KMS-11 (cell line): ENCODE measurements around the gene BNC2.

ENCODE experiments used
- H2AFZ ChIP-seq: fragments of 200-600 bp; sonication (generic); 2 replicates; pipeline ENCODE4 v1.6.1; 2016; ENCODE audit warnings: antibody characterized with exemption, mixed run types, low read depth
- H3K27ac ChIP-seq: fragments of 200-600 bp; sonication (generic); 2 replicates; pipeline ENCODE4 v1.6.1; 2016; ENCODE audit warnings: mild to moderate bottlenecking, mixed run types
- H3K27me3 ChIP-seq: fragments of 200-600 bp; sonication (generic); 2 replicates; pipeline ENCODE4 v1.6.1; 2017; ENCODE audit warnings: mild to moderate bottlenecking, low read depth, mixed run types, moderate library complexity; ENCODE audit not compliant: insufficient read depth
- H3K36me3 ChIP-seq: fragments of 200-600 bp; sonication (generic); 2 replicates; pipeline ENCODE4 v1.6.1; 2017; ENCODE audit warnings: mild to moderate bottlenecking, mixed run types; ENCODE audit not compliant: insufficient read depth
- H3K4me1 ChIP-seq: fragments of 200-600 bp; sonication (generic); 2 replicates; pipeline ENCODE4 v1.6.1; 2016; ENCODE audit warnings: mild to moderate bottlenecking, low read depth, mixed run types; ENCODE audit not compliant: poor library complexity, severe bottlenecking
- H3K4me2 ChIP-seq: fragments of 200-600 bp; sonication (generic); 2 replicates; pipeline ENCODE4 v1.7.0; 2016; ENCODE audit warnings: mild to moderate bottlenecking, mixed run types
- H3K4me3 ChIP-seq: fragments of 200-600 bp; sonication (generic); IDR thresholded peaks from 2 replicates; pipeline ENCODE4 v1.6.1; 2017; ENCODE audit warnings: low read depth, low read length, mixed read lengths; ENCODE audit not compliant: insufficient read depth
- H3K79me2 ChIP-seq: fragments of 200-600 bp; sonication (generic); 2 replicates; pipeline ENCODE4 v1.6.1; 2016; ENCODE audit warnings: low read depth, mixed run types; ENCODE audit not compliant: insufficient read depth
- H3K9ac ChIP-seq: fragments of 200-600 bp; sonication (generic); 2 replicates; pipeline ENCODE4 v1.6.1; 2016; ENCODE audit warnings: mild to moderate bottlenecking, mixed run types
- H4K20me1 ChIP-seq: fragments of 200-600 bp; sonication (generic); 2 replicates; pipeline ENCODE4 v1.6.1; 2016; ENCODE audit warnings: mild to moderate bottlenecking, mixed run types; ENCODE audit not compliant: insufficient read depth
- TF ChIP-seq, protein P1 (sequence below): fragments of 200-600 bp; sonication (generic); conservative IDR thresholded peaks from 2 replicates; pipeline ENCODE4 v1.6.1; 2017; ENCODE audit warnings: low read depth, mild to moderate bottlenecking, antibody characterized with exemption, low read length, moderate library complexity, mixed read lengths

BNC2 gene

DNA sequence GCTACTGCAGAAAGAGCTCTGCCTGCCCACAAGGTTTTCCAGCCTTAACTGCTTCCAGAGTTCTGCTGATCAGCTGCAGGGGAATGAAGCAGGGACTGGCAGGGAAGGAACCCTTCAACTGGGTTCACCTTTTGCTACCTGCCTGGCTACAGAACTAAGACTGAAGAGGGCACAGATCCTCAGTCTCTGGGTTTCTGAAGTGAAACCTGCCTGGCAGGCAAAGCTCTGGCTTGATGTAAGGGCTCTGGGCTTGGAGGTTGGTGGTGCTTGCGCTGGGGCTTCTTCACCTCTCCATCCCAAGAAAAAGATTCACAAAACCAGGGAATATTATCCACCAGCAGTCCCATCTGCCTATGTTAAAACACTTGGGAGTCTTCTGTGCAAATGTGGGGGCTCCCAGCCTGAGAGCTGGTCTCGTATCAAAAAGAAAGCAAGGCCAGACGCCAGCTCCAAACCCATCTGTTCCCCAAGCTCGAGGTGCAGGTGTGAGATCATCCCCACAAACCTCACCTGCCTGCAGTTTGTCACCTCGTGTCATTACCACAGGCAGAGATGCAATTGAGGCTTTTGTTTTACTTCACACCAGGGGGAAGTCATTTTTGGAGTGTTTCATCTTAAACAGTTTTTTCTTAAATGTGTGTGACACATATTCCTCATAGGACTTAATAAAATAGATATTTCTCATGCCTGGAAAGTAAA, 58.3 kb downstream of the BNC2 start:
- Histone ChIP-seq H4K20me1 (no peaks in the 10 kb centered on the region), H3K36me3 (no peaks in the 10 kb centered on the region), H3K27ac (peak overlapping the region; percentile 55; the same call in 1 of the 2 replicates), H3K4me3 (no peak overlapping the region), H3K4me1 (peaks cover 34% of the 10 kb centered on the region), H3K9ac (peak overlapping the region; percentile 31; the same call in 1 of the 2 replicates), H3K27me3 (no peaks in the 10 kb centered on the region), H3K79me2 (no peaks in the 10 kb centered on the region), H3K4me2 (peak overlapping the region; percentile 41), H2AFZ (peak overlapping the region; percentile 36; the same call in 1 of the 2 replicates)
- TF ChIP-seq, protein P1, sequence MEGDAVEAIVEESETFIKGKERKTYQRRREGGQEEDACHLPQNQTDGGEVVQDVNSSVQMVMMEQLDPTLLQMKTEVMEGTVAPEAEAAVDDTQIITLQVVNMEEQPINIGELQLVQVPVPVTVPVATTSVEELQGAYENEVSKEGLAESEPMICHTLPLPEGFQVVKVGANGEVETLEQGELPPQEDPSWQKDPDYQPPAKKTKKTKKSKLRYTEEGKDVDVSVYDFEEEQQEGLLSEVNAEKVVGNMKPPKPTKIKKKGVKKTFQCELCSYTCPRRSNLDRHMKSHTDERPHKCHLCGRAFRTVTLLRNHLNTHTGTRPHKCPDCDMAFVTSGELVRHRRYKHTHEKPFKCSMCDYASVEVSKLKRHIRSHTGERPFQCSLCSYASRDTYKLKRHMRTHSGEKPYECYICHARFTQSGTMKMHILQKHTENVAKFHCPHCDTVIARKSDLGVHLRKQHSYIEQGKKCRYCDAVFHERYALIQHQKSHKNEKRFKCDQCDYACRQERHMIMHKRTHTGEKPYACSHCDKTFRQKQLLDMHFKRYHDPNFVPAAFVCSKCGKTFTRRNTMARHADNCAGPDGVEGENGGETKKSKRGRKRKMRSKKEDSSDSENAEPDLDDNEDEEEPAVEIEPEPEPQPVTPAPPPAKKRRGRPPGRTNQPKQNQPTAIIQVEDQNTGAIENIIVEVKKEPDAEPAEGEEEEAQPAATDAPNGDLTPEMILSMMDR = no peak

DNA sequence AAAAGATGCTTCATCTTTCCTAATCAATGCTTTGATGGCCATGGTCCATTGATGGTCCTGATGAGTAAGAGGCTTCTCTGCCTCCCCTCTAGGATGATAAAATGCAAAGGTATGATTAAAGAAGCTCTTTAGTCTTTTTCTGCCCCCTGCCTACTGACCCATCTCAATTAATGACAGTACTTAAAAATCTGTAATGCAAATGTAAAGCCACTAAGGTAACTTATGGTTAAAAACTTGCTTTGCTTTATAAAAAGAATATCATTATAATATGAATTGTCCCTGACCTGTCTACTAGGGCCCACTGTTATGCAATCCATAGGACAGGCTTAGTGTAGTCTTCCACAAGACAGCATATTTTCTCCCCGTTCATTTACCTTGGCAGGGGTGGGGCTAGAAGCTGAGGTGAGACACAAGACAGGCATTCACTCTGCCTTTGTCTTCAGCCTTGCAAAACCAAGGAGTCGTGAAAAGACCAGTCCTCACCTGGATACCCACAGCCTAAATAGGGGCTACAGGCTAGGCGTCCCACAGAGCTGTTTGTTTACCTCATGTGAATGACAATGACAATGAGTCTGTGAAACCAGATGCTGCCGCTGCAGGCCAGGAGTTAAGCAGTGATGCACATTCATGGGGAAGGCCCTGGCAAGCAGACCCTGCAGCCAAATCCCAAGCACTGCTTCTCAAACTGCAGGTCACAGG, 60.4 kb downstream of the BNC2 start:
- TF ChIP-seq, protein P1 = no peak
- Histone ChIP-seq H3K27ac (no peak overlapping the region), H4K20me1 (no peaks in the 10 kb centered on the region), H3K4me1 (peaks cover 53% of the 10 kb centered on the region), H3K79me2 (no peaks in the 10 kb centered on the region), H3K27me3 (no peaks in the 10 kb centered on the region), H3K4me3 (no peak overlapping the region), H2AFZ (no peak overlapping the region), H3K4me2 (no peak overlapping the region), H3K9ac (no peak overlapping the region), H3K36me3 (no peaks in the 10 kb centered on the region)

DNA sequence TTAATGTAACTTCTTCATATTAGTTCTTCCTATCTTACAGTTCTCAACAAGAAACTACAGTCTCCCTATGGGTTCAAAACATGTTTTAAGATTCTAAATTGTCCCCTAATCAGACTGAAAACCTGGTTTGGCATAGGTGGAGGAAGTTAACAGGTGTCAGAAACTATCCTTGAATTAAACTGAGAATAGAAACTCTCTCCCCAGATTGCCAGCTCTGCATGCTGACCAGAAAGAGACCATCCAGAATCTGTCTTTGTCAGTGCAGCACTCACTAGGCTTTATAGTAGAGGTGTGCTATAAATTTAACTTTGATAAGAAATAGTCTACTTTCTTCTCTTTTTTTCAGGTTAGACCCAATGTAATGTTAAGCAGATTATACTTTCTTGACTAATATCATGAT, 63.8 kb downstream of the BNC2 start:
- H3K4me2 ChIP-seq = peak overlapping the region; percentile 50
- no peaks in the 10 kb centered on the region for H3K27me3 ChIP-seq
- H2AFZ ChIP-seq = no peak overlapping the region
- peak overlapping the region; percentile 67 for H3K27ac ChIP-seq
- H3K4me3 ChIP-seq = no peak overlapping the region
- H3K4me1 ChIP-seq = peaks cover 39% of the 10 kb centered on the region
- no peaks in the 10 kb centered on the region for H3K79me2 ChIP-seq
- no peaks in the 10 kb centered on the region for H4K20me1 ChIP-seq
- TF ChIP-seq, protein P1 = no peak
- H3K36me3 ChIP-seq = no peaks in the 10 kb centered on the region
- no peak overlapping the region; the same call in 1 of the 2 replicates for H3K9ac ChIP-seq

DNA sequence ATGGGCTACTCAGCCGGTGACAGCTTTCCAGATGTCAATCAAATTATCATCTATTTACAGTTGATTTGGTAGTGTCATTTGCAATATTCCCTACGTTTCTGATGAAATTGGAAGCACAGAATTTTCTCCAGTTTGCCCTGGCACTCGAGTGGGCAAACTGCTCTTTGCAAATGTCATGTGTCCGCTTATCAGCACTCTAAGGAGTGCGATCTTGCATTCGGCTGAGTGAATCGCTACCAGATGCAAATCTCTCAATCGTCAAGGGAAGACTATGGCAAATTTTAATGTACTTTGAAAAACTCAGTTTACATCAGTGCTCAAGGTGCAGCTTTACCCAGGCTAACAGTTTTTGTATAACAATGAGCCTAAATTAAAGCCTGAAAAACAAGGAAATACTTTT, 66.8 kb downstream of the BNC2 start:
- no peak overlapping the region for H3K27ac ChIP-seq
- H2AFZ ChIP-seq = no peak overlapping the region
- no peaks in the 10 kb centered on the region for H4K20me1 ChIP-seq
- H3K27me3 ChIP-seq = no peaks in the 10 kb centered on the region
- no peak overlapping the region for H3K9ac ChIP-seq
- H3K4me2 ChIP-seq = no peak overlapping the region
- no peaks in the 10 kb centered on the region for H3K36me3 ChIP-seq
- TF ChIP-seq, protein P1 = no peak
- peaks cover 34% of the 10 kb centered on the region for H3K4me1 ChIP-seq
- no peaks in the 10 kb centered on the region for H3K79me2 ChIP-seq
- H3K4me3 ChIP-seq = no peak overlapping the region
